Measurements from ENCODE around the gene GSTT2. TPM values are rescaled to one million over a fixed set of nuclear protein-coding genes. Genes with fewer than 3 reads are reported as not detected.

Gene GSTT2
- total RNA-seq (2014; rRNA removed; shearing (Covaris generic)) = not detected in 2 replicates

GRCh38 chr22:23979557-23980240 is at the start of gene GSTT2:
Gene GSTT2, plus strand, starts transcription at chr22:23980134.

GRCh38 chr22:23961084-23961771 is 18.7 kb upstream of the GSTT2 start, which contains the start of gene GSTT2B:
Gene GSTT2B, minus strand, starts transcription at chr22:23961195. Its CDS starts 64 bp downstream, at chr22:23961131.

GRCh38 chr22:23966568-23966967 is 13.4 kb upstream of the GSTT2 start, which contains the start of gene DDTL:
Gene DDTL, plus strand, starts transcription at chr22:23966888. Its CDS starts 27 bp downstream, at chr22:23966915.

GRCh38 chr22:23974345-23974744 is 5.6 kb upstream of the GSTT2 start, which contains the start of gene DDT:
Gene DDT, minus strand, starts transcription at chr22:23974441. Its CDS starts 27 bp downstream, at chr22:23974414.

GRCh38 chr22:24005201-24005600 is 25.3 kb downstream of the GSTT2 start, which contains the start of gene GSTT4:
Gene GSTT4, minus strand, starts transcription at chr22:24005453. Its CDS starts 97 bp downstream, at chr22:24005356.

Other genes starting within 250 kb of the GSTT2 start
- 2.9 and 3.4 TPM in 2 replicates for gene ZNF70, start 229.0 kb upstream of the GSTT2 start, total RNA-seq (2014; rRNA removed; shearing (Covaris generic))
- gene VPREB3, start 225.7 kb upstream of the GSTT2 start, total RNA-seq (2014; rRNA removed; shearing (Covaris generic)) = not detected in 2 replicates
- not detected in 2 replicates for gene C22orf15, start 217.1 kb upstream of the GSTT2 start, total RNA-seq (2014; rRNA removed; shearing (Covaris generic))
- gene CHCHD10, start 212.2 kb upstream of the GSTT2 start, total RNA-seq (2014; rRNA removed; shearing (Covaris generic)) = 11.1 and 14.9 TPM in 2 replicates
- 1.5 and 2.2 TPM in 2 replicates for gene MMP11, start 207.3 kb upstream of the GSTT2 start, total RNA-seq (2014; rRNA removed; shearing (Covaris generic))
- 72.8 and 76.7 TPM in 2 replicates for gene SMARCB1, start 193.2 kb upstream of the GSTT2 start, total RNA-seq (2014; rRNA removed; shearing (Covaris generic))
- 0.19 TPM in 1 of 2 replicates, not detected in the other for gene DERL3, start 141.1 kb upstream of the GSTT2 start, total RNA-seq (2014; rRNA removed; shearing (Covaris generic))
- gene SLC2A11, start 122.3 kb upstream of the GSTT2 start, total RNA-seq (2014; rRNA removed; shearing (Covaris generic)) = 12.6 and 12.9 TPM in 2 replicates
- gene MIF, start 85.8 kb upstream of the GSTT2 start, total RNA-seq (2014; rRNA removed; shearing (Covaris generic)) = 480 and 587 TPM in 2 replicates
- gene GSTT2B, start 18.9 kb upstream of the GSTT2 start, total RNA-seq (2014; rRNA removed; shearing (Covaris generic)) = 0.38 and 1.4 TPM in 2 replicates
- gene DDTL, start 13.2 kb upstream of the GSTT2 start, total RNA-seq (2014; rRNA removed; shearing (Covaris generic)) = 0.21 and 0.79 TPM in 2 replicates
- gene DDT, start 5.7 kb upstream of the GSTT2 start, total RNA-seq (2014; rRNA removed; shearing (Covaris generic)) = 150 and 200 TPM in 2 replicates
- not detected in 2 replicates for gene GSTT4, start 25.3 kb downstream of the GSTT2 start, total RNA-seq (2014; rRNA removed; shearing (Covaris generic))
- gene CABIN1, start 31.2 kb downstream of the GSTT2 start, total RNA-seq (2014; rRNA removed; shearing (Covaris generic)) = 38.2 and 39.6 TPM in 2 replicates
- 6.1 and 7.4 TPM in 2 replicates for gene SUSD2, start 201.4 kb downstream of the GSTT2 start, total RNA-seq (2014; rRNA removed; shearing (Covaris generic))